Stimulated activated effector memory CD8-positive, alpha-beta T cell treated with anti-CD3 and anti-CD28 coated beads, Interleukin-12 subunit alpha, Interleukin-12 subunit beta, amount 100 ng/mL, for 72 hours (primary cell): Measurements from ENCODE around the gene FHIT.
"Not testable (repeated sequence)": the region's sequence is repeated elsewhere in the genome, so short reads cannot be mapped to it uniquely, and the experiment has no call there.

Experiments used
- ATAC-seq: fragments of 150-1000 bp; cut with Tn5 transposase; 2 replicates; pipeline ENCODE4 v1.10.0; 2021
- DNase-seq, 2 donors: peaks; one replicate each; pipeline ENCODE4 v3.0.0; 2021 to 2022; ENCODE audit warnings: low spot score in 2 of 2
- H3K27ac Mint-ChIP-seq: one replicate; pipeline ENCODE4 v1.8.0; 2022; ENCODE audit warnings: mild to moderate bottlenecking, mixed read lengths
- H3K36me3 Mint-ChIP-seq: one replicate; pipeline ENCODE4 v1.8.0; 2022; ENCODE audit warnings: mild to moderate bottlenecking, mixed read lengths
- H3K4me1 Mint-ChIP-seq: one replicate; pipeline ENCODE4 v1.8.0; 2022; ENCODE audit warnings: mixed read lengths
- H3K4me3 Mint-ChIP-seq: one replicate; pipeline ENCODE4 v1.8.0; 2022; ENCODE audit warnings: mild to moderate bottlenecking, mixed read lengths
- H3K9me3 Mint-ChIP-seq: one replicate; pipeline ENCODE4 v1.8.0; 2022; ENCODE audit warnings: mixed read lengths

FHIT gene

DNA sequence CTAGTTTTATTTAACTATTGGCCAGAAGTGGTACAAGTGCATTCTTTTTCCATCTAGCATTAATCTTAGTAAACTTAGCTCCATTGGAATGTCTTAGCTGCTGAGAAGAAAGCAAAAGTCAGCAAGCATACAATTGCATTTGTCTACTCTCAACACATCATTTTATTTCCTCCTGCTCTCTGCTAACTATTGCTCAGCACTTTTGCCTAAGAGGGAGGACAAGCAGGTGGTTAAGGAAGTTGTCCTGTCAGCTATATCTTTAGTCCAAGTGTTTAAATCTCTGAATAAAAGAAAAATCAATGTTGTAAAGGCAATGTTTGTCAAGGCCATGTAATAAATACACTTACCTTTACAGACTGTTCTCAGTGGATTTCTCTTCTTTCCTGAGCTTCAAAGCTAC, 51.0 kb downstream of the FHIT start:
- Mint-ChIP-seq H3K27ac (no peak overlapping the region), H3K4me3 (no peak overlapping the region), H3K4me1 (no peaks in the 10 kb centered on the region), H3K36me3 (no peaks in the 10 kb centered on the region), H3K9me3 (no peaks in the 10 kb centered on the region)
- DNase-seq (no peak), ATAC-seq (no peak)

DNA sequence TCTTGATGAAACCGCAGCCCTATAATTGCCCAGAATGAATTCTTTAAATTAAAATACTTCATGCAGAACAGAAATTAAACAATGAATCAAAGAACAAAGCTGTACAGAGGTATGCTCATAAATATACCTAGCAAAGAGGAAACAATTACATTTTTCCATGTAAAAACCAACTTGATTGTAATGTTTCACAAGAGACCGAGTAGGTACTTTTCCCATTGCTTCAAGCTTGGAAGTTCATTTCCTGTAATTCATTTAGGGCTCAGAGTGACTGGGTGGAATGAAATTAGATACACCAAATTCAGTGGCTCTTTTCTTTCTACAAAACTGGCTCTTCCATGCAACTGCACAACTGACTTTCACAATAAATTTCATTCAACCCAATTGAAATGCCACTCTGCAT, 51.4 kb downstream of the FHIT start:
- no peaks in the 10 kb centered on the region for H3K4me1 Mint-ChIP-seq
- H3K9me3 Mint-ChIP-seq = no peaks in the 10 kb centered on the region

DNA sequence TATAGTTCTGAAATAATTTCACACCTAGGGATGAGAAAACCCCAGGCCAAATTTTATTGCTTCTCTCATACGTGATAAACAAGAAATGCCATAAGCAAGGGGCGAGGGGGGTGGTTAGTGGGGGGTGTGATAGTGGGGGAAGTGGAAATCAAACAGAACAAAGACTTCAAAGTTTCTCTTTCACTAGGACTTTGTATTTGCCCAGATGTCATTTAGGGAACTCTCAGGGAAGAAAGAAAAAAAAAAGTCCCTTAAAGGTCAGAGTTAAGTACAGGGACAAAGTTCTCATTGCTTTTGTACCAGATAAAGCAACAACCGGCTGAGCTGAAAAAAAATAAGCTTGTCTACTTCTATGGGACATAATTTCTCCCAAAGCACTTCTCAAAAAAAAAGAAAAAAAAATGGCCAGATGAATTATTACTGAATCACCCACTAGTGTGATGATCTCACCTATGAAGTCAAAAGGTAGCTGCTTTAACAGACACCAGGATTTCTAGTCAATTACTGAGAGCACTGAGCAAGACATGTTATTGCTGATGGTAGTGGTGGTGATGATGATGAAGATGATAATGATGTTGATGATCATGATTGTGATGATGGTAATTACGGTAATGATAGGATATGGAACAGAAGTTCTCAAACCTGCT, 56.2 kb downstream of the FHIT start:
- Mint-ChIP-seq H3K4me3 (no peak overlapping the region), H3K9me3 (no peaks in the 10 kb centered on the region), H3K4me1 (no peaks in the 10 kb centered on the region), H3K36me3 (no peaks in the 10 kb centered on the region), H3K27ac (no peak overlapping the region)
- ATAC-seq (no peak), DNase-seq (no peak)

More for the DNA sequence above, 51.4 kb downstream of the FHIT start:
- no peak overlapping the region for H3K27ac Mint-ChIP-seq
- no peak for DNase-seq
- no peaks in the 10 kb centered on the region for H3K36me3 Mint-ChIP-seq
- no peak overlapping the region for H3K4me3 Mint-ChIP-seq
- no peak for ATAC-seq

DNA sequence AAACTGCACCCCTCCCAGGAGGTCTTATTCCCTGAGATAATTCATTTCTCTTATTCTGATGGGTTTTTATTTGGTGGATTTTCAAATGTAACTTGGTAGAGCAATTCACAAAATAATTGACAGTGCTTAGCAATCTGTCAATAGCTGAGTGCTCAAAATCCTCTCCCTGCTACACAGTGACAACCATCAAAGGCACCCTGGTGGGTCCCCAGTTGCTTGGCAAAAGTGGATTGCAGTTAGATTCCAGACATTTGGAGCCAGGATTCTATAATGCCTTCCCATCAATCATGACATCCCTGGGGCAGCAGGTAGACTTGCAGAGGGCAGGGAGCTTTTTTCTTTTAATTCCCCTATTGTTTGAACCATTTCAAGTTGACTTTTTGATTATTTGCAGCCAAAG, 59.0 kb downstream of the FHIT start:
- ATAC-seq (no peak), DNase-seq (no peak)
- Mint-ChIP-seq H3K27ac (no peak overlapping the region), H3K9me3 (peaks cover 5% of the 10 kb centered on the region), H3K4me1 (no peaks in the 10 kb centered on the region), H3K36me3 (no peaks in the 10 kb centered on the region), H3K4me3 (no peak overlapping the region)

DNA sequence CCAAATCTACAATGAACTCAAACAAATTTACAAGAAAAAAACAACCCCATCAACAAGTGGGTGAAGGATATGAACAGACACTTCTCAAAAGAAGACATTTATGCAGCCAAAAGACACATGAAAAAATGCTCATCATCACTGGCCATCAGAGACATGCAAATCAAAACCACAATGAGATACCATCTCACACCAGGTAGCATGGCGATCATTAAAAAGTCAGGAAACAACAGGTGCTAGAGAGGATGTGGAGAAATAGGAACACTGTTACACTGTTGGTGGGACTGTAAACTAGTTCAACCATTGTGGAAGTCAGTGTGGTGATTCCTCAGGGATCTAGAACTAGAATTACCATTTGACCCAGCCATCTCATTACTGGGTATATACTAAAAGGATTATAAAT, 61.0 kb downstream of the FHIT start:
- H3K27ac Mint-ChIP-seq, ATAC-seq, H3K4me1 Mint-ChIP-seq, H3K4me3 Mint-ChIP-seq, H3K36me3 Mint-ChIP-seq, DNase-seq, H3K9me3 Mint-ChIP-seq: not testable (repeated sequence)

DNA sequence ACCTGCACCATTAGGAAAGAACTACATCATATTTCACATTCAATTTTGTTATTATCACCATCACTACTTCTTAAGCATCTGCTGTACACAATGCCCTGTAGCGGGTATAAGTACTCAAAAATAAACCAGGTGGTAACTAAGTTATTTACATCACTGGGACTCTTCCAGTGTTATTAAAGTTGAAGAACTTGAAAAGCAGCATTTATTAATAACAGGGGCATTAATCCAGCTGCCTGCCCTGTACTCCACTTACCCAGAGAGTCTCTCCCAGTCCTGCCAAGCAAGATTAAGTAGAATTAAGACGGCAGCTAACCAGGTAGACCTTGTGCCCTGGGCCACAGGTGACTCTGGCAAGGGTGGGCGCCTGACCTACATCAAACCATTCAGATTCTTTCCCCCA, 65.2 kb downstream of the FHIT start:
- no peaks in the 10 kb centered on the region for H3K36me3 Mint-ChIP-seq
- ATAC-seq (no peak), DNase-seq (no peak)
- no peak overlapping the region for H3K4me3 Mint-ChIP-seq
- H3K9me3 Mint-ChIP-seq = peaks cover 10% of the 10 kb centered on the region
- no peaks in the 10 kb centered on the region for H3K4me1 Mint-ChIP-seq
- no peak overlapping the region for H3K27ac Mint-ChIP-seq

DNA sequence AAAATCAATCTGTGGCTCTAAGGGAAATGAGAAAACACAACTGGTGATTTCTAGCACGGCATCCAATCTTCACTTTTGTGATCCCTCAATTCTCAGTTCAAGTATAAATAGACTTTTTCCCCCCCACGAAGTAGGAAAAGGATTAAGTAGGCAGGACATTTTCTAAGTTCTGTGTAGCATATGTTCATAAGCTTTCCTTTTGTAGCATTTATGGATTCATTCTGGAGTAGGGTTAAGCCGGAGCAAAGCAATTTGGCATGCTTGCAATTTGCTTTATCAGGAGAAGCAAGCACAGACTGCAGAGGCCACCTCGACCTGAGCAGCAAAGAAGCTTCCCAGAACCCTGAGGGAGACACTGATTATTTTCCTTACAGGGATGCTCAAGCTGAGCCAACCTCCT, 66.3 kb downstream of the FHIT start:
- no peak for ATAC-seq
- peaks cover 10% of the 10 kb centered on the region for H3K9me3 Mint-ChIP-seq
- no peak for DNase-seq
- H3K4me1 Mint-ChIP-seq = no peaks in the 10 kb centered on the region
- H3K4me3 Mint-ChIP-seq = no peak overlapping the region
- no peaks in the 10 kb centered on the region for H3K36me3 Mint-ChIP-seq
- H3K27ac Mint-ChIP-seq = no peak overlapping the region

DNA sequence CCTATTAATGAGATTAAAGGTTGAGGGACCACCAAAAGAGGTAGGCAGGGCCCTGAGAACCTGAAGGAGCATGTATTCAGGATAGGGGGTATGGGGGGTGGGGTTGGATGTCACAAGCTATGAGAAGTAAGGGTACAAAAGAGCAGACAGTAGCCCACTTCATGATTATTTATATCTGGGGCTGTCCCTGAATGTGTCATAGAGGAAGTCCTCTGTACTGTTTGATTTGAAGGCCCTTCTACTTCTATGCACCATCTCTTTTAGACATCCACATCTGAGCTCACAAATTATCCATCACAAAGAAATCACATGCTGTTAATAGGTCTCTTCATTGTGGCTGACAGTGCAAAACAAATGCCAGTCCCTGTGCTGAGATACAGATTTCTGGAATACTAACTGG, 68.6 kb downstream of the FHIT start:
- DNase-seq (no peak), ATAC-seq (no peak)
- Mint-ChIP-seq H3K27ac (no peak overlapping the region), H3K36me3 (no peaks in the 10 kb centered on the region), H3K4me1 (no peaks in the 10 kb centered on the region), H3K4me3 (no peak overlapping the region), H3K9me3 (peaks cover 7% of the 10 kb centered on the region)

DNA sequence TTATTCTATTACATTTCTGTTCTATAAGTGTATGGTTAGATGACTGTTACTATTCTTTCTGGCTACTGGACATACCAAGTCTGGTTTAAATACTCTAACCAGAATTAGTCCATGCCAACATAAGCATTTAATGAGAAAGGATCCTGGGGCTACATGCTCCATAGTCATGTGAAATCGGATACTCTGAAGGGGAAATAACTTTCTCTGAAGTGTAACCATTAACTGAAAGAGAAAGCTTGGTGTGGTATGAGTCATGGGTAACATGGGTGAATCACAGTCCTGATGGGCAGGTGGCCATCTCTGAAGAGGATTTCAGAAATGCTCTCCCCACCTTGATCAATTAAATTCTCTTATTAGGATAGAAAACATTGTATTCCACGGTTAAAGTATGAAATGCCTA, 69.4 kb downstream of the FHIT start:
- Mint-ChIP-seq H3K36me3 (no peaks in the 10 kb centered on the region), H3K27ac (no peak overlapping the region), H3K9me3 (peaks cover 3% of the 10 kb centered on the region), H3K4me3 (no peak overlapping the region), H3K4me1 (no peaks in the 10 kb centered on the region)
- no peak for DNase-seq
- ATAC-seq = peak; percentile 67

DNA sequence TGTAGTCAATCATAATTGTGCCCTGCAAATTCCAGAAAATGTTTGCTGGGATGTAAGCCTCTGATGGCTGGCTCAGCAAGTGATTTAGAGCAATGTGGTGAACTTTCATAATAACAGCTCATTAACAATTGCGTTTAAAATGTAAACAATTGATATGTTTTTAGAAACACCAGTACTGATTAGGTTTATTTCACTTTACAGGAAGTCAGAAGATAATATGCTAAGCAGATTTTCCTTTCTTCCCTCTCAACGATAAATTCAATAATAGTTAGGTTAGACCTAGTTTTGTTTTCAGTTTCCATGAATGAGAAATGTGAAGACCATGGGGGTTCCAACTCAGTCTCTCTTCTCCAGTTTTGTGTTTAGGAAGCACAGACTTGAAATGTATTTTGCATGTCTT, 71.0 kb downstream of the FHIT start:
- ATAC-seq (no peak), DNase-seq (no peak)
- no peak overlapping the region for H3K4me3 Mint-ChIP-seq
- no peak overlapping the region for H3K27ac Mint-ChIP-seq
- H3K4me1 Mint-ChIP-seq = no peaks in the 10 kb centered on the region
- no peaks in the 10 kb centered on the region for H3K36me3 Mint-ChIP-seq
- no peaks in the 10 kb centered on the region for H3K9me3 Mint-ChIP-seq

DNA sequence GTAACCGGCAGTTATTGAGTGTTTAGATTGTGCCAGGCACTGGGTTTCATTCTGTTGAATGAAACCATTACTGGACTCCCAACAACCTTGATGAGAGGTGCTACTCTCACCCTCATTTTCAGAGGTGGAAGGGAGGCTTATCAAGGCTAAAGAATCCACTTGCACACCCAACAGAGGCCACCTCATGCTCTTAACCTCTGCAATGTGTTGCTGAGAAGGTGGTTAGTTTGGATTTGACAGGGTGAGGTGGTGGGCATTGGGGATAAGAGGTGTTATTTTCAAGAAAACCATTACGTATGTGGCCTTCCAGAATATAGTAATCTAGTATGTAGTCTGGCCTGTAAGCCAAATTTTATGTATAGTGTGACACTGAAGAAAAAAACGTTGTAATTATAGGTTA, 73.1 kb downstream of the FHIT start:
- DNase-seq = no peak
- no peak overlapping the region for H3K4me3 Mint-ChIP-seq
- H3K36me3 Mint-ChIP-seq = no peaks in the 10 kb centered on the region
- no peaks in the 10 kb centered on the region for H3K9me3 Mint-ChIP-seq
- ATAC-seq = no peak
- no peak overlapping the region for H3K27ac Mint-ChIP-seq
- H3K4me1 Mint-ChIP-seq = no peaks in the 10 kb centered on the region

DNA sequence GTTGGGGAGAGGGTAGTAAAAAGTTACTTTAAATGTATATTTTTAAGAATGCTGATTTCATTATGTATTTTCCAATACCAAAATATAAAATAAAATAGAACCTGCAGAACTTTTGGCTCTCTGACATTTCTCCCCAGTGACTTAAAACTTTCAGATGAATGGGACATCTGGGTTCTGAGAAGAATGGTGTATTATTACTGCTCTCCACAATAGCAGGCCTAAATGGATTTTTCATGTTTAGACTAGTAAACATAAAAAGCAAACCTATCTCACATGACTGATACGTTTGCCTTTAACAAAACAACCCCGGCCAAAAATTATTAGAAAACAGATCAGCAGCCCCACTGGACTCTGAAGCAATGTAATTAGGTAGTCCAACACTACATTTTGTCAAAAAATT, 73.8 kb downstream of the FHIT start:
- Mint-ChIP-seq H3K27ac (no peak overlapping the region), H3K4me1 (no peaks in the 10 kb centered on the region), H3K9me3 (no peaks in the 10 kb centered on the region), H3K4me3 (no peak overlapping the region), H3K36me3 (no peaks in the 10 kb centered on the region)
- ATAC-seq (no peak), DNase-seq (no peak)

DNA sequence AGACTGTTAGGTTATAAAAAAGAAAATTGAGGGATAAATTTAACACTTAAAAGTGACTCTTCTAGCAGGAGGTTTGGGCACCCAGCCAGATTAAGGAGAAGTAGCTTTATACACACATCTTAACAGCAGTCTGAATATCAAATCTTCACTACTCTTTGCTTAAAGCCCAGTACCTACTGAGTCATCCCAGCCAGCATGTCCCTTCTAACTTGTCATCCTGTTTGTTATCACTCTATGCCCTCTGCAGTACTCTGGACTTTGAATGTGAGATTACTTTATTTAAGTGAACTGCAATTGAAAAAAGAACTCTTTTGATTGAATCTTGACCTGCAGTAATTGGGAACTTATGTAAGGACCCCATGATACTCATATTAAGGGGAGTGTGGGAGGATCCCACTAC, 77.6 kb downstream of the FHIT start:
- no peak for ATAC-seq
- Mint-ChIP-seq H3K27ac (no peak overlapping the region), H3K4me3 (no peak overlapping the region), H3K36me3 (no peaks in the 10 kb centered on the region), H3K9me3 (no peaks in the 10 kb centered on the region), H3K4me1 (no peaks in the 10 kb centered on the region)
- DNase-seq = no peak

DNA sequence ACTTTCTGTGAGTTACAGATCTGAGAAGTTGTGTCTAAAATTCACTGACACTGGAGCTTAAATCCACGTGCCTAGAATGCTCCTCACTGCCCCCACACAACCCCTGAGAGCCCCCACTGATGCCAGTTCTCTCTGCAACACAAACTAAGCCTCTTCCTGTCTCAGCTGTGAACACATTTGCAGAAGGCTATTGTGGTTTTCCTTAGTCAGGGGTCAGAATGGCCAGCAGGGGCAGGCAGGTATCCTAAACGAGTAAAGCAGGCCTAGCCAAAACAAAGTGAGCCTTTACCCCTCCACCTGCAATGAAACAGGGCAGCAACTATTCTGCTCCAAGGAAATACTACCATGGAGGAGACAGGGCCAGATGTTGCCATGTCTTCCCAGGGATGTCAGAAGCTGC, 78.6 kb downstream of the FHIT start:
- no peak for ATAC-seq
- no peaks in the 10 kb centered on the region for H3K4me1 Mint-ChIP-seq
- no peaks in the 10 kb centered on the region for H3K9me3 Mint-ChIP-seq
- no peak overlapping the region for H3K27ac Mint-ChIP-seq
- H3K4me3 Mint-ChIP-seq = no peak overlapping the region
- no peak for DNase-seq
- H3K36me3 Mint-ChIP-seq = no peaks in the 10 kb centered on the region

DNA sequence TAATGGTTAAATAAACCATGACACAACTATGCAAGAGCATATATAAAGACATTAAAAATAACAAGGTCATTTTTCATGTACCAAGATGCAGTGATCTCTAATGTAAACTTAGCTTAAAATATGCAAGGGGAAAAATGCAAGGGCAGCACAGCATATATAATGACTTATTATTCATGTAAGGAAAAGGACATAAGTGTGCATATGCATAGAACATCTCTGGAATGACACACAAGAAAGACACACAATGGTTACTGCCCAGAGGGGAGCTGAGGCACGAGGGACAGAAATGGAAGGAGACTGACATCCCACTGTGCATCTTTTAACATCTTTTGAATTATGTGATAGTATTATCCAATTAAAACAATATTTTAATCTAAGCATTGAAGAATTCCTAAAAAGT, 79.0 kb downstream of the FHIT start:
- no peak for DNase-seq
- no peak for ATAC-seq
- Mint-ChIP-seq H3K4me3 (no peak overlapping the region), H3K36me3 (no peaks in the 10 kb centered on the region), H3K27ac (no peak overlapping the region), H3K9me3 (no peaks in the 10 kb centered on the region), H3K4me1 (no peaks in the 10 kb centered on the region)

DNA sequence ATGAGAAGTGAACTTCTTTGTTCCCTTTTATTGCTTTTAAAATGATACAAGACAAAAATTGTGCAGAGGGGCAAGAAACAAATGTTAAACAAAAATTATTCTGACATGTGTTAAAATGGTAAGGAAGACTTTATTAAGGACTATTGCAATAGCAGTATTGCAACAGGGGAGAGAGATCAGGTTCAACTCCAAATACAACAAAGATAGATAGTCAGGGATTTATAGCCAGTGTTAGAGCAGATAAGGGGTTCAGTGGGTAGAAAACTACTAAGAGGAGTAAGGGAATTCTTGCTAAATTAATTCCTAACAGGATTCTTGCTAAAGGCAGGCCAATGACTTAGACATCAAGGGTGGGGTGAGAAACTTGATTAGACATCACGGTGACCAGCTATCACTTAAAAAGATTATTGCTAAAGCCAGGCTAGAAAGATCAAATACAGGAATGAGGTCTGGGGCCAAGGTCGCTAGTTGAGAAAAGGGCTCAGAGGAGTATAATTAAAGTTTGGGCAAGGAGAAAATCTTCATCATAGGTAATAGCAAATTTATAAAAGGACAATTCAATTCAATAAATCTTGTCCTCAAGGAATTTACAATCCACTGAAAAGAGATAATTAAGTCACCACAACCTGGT, 81.5 kb downstream of the FHIT start:
- no peaks in the 10 kb centered on the region for H3K36me3 Mint-ChIP-seq
- H3K4me3 Mint-ChIP-seq = no peak overlapping the region
- no peaks in the 10 kb centered on the region for H3K4me1 Mint-ChIP-seq
- no peak overlapping the region for H3K27ac Mint-ChIP-seq
- peaks cover 1% of the 10 kb centered on the region for H3K9me3 Mint-ChIP-seq
- no peak for DNase-seq
- no peak for ATAC-seq

DNA sequence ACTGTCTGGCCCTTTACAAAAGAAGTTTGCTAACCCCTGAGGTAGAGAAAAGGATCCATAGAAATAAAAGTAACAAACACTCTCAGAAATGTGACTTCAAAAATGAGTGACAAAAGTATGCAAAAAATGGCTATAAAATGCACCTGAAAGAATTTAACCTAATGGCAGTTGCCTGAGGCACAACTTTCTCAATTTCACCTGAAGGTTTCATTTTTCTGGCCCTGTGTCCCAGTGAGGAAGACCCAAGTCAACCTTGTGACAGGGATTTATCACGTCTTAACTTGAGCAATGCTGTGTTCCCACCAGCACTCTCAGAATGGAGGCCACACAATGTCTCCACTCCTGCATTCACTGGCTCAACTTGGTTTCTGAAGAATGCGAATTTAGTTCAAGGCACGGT, 83.0 kb downstream of the FHIT start:
- H3K36me3 Mint-ChIP-seq = no peaks in the 10 kb centered on the region
- ATAC-seq = no peak
- peaks cover 3% of the 10 kb centered on the region for H3K9me3 Mint-ChIP-seq
- DNase-seq = no peak
- H3K4me1 Mint-ChIP-seq = no peaks in the 10 kb centered on the region
- no peak overlapping the region for H3K4me3 Mint-ChIP-seq
- no peak overlapping the region for H3K27ac Mint-ChIP-seq
